SIG-M5 treated with dmso at 0.1 percent for 504 hours (cell line): ENCODE results near the gene DRAM1.
"Not testable (repeated sequence)": the region's sequence is repeated elsewhere in the genome, so short reads cannot be mapped to it uniquely, and the experiment has no call there.

Experiments used
- DNase-seq: peaks from one replicate; lab custom pipeline; 2025; ENCODE audit not compliant: unreplicated experiment; lab: John Stamatoyannopoulos, UW

The DRAM1 gene

GRCh38 chr12:101901777-101902176, 24.4 kb downstream of the DRAM1 start:
- DNase-seq = no peak

DNA sequence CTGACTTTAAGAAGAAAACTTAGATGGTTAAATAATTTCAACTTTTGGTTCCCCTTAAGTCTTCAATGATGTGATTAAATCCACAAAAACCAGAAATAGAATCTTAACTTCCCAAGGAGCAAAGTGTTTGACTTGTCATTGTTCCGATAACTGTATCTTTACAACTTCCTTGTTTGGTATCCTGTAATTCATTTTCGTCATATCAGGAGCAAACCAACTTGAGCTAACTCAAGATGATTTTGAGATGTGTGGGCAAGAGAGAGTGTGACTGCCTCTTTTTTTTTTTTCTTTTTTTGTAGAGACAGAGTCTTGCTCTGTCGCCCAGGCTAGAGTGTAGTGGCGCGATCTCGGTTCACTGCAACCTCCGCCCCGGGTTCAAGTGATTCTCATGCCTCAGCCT, 25.3 kb downstream of the DRAM1 start:
- DNase-seq = no peak

GRCh38 chr12:101906226-101906625, 28.8 kb downstream of the DRAM1 start:
- DNase-seq = no peak

DNA sequence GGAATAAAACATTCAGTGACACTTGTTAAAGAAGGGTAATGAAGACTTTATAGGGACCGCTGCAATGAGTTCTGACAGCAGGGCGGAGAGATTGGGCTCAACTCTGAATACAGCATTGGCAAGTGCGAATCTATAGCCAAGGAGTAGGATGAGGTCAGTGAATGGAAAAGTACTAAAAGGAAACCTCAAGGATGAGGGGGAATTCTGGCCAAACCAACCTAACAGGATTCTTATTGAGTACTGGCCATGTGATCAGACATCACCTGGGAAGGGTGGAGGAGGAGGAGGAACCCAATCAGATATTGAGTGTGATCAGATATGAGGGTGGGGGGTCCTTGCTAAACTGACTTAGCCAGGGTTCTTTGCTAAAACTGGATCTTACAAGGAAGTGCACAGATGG, 31.0 kb downstream of the DRAM1 start:
- DNase-seq = peak; percentile 18

GRCh38 chr12:101909646-101910045, 32.3 kb downstream of the DRAM1 start:
- peak; percentile 61 for DNase-seq

- no peak for DNase-seq
Measured at GRCh38 chr12:101915841-101916240, 38.5 kb downstream of the DRAM1 start.

GRCh38 chr12:101918805-101919204, 41.4 kb downstream of the DRAM1 start:
- not testable (repeated sequence) for DNase-seq

DNA sequence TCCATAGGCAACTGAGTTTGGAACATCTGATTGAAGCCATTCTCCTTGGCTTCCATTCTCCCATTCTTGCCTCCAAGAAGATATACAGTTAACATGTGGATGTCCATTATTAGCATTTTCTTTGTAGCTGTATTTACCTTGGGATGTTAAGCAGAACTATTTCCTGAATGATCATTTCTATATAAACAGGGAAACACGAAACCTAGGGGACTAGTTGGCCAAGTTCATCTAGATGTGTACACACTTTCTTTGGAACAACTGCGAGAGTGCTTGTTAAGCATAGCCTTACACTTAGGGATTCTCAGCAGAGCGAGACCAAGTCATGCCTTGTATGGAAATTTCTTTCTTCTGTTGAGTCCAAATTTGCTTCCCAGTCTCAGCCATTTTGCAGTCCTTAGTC, 42.1 kb downstream of the DRAM1 start:
- no peak for DNase-seq

DNA sequence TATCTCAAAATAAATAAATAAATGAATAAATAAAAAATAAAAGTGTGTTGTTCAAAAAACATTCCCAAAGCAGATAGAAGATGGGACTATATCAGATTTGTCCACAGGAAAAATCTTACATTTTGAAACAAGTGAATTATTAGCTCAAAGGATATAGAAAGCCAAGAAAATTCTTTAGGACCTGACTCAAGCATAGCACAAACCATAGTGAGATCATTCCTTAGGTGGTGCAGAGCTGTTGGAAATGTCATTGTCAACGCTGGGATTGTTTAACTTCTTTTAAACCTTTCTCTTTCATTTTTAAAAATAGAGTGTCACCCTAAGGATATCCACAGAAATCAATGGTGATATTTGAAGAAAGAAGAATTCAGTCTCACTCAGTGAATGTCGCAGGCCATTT, 43.5 kb downstream of the DRAM1 start:
- DNase-seq = no peak

GRCh38 chr12:101923045-101923718, 45.8 kb downstream of the DRAM1 start:
- no peak for DNase-seq

- no peak for DNase-seq
Measured at GRCh38 chr12:101924618-101925017, 47.2 kb downstream of the DRAM1 start.

GRCh38 chr12:101925361-101925760, 48.0 kb downstream of the DRAM1 start:
- DNase-seq = peak; percentile 82

DNA sequence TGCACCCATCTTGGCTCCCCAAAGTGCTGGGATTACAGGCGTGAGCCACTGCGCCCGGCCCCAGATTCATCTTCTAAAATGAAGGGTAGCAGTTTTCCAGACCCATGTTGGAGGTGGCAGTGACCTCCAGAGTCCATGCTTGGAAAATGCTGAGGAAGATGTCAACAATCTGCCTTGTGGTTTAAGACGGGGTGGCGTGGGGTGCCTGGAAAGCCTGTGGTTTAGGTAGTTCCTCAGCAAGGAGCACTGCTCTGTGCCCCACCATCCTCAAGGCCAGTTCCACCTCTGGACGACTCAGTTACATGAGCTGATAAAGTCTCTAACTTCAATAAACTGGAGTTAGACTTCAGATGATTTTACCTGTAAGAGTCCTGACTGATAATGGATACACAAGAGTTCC, 48.6 kb downstream of the DRAM1 start:
- DNase-seq = no peak

DNA sequence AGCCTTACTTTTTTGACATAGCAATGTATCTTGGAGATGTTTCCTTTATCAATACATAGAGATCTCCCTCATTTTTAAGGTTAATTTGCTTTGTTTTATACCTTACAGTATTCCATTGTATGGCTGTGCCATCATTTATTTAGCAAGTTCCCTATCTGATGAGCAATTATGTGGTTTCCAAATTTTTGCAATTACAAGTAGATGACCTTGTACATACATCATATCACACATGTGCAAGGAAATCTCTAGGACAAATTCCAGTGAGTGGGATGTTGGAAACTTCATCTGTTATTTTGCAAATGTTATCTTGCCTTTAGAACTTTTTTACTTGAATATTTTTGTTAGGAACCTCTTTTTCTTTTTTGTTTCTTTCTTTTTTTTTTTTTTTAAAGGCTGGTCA, 49.7 kb downstream of the DRAM1 start:
- DNase-seq = no peak

DNA sequence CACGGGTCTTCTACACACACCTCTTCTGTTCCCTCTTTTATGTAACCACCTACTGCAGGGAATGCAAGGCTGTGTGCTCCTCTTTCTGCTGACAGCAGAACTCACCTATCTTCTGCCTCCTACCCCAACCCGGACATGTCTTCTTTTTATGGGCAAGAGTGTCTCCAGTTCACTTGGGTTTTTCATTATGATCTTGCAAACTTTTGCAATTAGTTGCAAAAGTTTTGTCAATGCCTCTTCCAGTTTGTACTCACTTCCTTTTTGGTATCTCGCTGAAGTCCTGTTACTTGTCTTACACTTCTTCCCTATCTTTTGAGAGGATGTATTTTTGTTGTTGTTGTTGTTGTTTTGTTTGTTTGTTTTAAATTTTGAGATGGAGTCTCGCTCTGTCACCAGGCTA, 50.6 kb downstream of the DRAM1 start:
- peak; percentile 86 for DNase-seq

DNA sequence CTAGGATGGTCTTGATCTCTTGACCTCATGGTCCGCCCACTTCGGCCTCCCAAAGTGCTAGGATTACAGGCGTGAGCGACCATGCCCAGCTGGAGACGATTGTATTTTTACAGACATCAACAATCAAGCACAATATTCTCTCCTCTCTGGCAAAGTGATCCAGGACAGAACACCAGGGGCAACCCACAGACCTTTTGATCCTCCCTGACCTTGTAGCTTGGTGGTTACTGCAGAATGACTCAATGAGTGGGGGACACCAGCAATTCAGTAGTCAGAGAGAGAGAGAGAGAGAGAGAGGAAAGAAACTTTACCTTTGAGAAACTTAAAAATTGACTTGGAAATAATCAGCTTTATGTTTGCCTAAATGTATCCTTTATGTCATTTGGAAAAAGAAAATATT, 51.2 kb downstream of the DRAM1 start:
- DNase-seq = no peak

GRCh38 chr12:101929365-101930041, 52.1 kb downstream of the DRAM1 start:
- no peak for DNase-seq

GRCh38 chr12:101931498-101932326, 54.3 kb downstream of the DRAM1 start:
- no peak for DNase-seq

- no peak for DNase-seq
Measured at GRCh38 chr12:101933866-101934514, 56.6 kb downstream of the DRAM1 start.

DNA sequence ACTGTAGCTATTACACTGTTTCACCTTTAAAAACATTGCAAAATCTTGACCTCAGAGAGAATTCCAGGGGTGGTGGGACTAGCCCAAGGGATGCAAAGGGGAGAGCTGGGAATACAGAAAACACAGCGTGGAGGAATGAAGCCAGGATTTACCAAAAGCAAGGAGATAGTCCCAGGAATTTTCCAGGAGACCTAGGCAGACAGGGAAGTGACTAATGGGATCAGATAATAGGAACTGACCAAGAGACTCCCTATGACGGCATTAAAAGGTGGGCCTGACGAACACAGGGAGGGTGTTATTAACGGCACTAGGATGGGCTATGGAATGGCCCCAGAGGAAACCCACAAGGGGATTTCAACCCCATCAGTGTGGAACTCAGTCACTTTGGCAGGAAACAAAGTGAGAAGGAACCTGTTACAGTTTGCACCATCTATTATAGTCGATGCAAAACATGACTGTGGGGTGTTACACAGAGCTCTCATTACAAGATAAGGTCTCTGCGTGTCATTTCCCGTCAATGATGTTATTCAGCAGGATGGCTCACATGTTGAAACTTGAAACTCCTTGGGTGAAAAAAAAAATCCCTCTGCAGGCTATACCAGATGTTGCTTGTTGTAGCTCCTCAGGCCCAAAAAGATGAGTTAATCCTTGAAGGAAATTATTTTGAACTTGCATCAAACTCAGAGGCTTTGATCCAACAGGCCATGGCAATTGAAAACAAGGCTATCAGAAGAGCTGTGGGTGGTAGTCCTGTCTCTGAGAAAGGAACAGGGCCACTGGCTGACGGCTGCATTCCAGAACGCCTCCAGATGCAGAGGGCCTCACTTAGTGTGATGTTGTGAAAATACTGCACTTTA, 58.7 kb downstream of the DRAM1 start:
- no peak for DNase-seq

GRCh38 chr12:101939306-101939705, 61.9 kb downstream of the DRAM1 start:
- DNase-seq = no peak
